NCI-H2171 treated with DMSO at 0.1 percent for 48 hours (cell line): Measurements from ENCODE around the gene DNASE2.

Experiments used
- DNase-seq: peaks from one replicate; lab custom pipeline; 2025; lab: John Stamatoyannopoulos, UW

Gene DNASE2

GRCh38 chr19:12886969-12887747 is 5.9 kb upstream of the DNASE2 start, which contains the start of gene KLF1:
KLF1 (minus strand) TSS chr19:12887201; CDS start chr19:12887140, 61 bp downstream.
- DNase-seq: no peak

DNA sequence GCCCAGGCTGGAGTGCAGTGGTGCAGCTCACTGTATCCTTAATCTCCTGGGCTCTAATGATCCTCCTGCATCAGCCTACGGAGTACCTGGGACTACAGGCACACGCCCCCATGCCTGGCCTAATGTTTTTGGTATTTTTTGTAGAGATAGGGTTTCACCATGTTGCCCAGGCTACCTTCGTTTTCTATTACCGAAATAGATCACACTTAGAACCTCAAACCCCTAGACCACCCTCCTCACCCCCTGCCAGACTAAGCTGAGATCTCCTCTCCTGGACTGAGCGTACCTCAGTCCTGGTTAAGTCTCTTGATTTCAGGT is 5.4 kb upstream of the DNASE2 start:
- DNase-seq: no peak

- DNase-seq: no peak
Measured at GRCh38 chr19:12885749-12886650, 4.8 kb upstream of the DNASE2 start.

- DNase-seq: peak; percentile 93
Measured at GRCh38 chr19:12884926-12885748, 3.9 kb upstream of the DNASE2 start.

- no peak for DNase-seq
Measured at GRCh38 chr19:12884627-12884925, 3.3 kb upstream of the DNASE2 start.

DNA sequence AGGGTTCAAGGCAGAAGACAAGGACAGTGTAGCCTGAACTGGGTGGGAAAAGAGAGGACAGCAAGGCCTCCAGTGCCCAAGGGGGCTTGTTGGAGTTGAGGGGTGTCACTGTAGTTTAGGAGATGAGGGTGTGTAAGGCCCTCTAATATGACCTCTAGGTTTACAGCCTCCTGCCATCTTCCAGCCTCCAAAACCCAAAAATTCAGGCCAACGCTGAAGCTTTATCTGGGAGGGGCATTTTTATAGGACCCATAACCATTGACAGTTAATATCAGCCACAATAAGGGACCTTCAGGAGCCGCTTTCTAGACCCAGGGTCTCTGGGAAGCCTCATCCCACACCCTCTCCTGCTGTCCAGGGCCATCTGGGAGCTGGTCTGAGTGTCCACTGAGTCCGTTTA is 3.0 kb upstream of the DNASE2 start:
- no peak for DNase-seq

- DNase-seq: no peak
Measured at GRCh38 chr19:12882589-12882988, 1.3 kb upstream of the DNASE2 start.

GRCh38 chr19:12880551-12881171 is 588 bp downstream of the DNASE2 start:
- DNase-seq: no peak

DNA sequence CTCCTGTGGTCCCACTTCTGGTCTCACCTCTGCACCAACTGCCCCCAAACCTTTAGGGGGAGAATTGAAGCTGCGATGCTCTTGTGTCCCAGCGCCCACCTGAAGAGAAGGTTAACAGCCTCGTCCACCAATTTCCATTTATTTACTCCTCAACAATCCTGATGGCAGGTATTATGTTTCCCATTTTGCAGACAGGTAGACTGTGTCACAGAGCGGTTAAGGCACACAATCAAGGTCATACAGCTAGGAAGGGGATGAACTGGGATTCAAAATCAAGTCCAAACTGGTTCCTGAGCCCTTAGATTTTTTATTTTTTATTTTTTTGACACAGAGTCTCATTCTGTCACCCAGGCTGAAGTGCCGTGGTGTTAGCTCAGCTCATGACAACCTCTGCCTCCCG is 6.2 kb downstream of the DNASE2 start:
- DNase-seq: no peak

- DNase-seq: no peak
Measured at GRCh38 chr19:12873891-12874745, 7.1 kb downstream of the DNASE2 start.

DNA sequence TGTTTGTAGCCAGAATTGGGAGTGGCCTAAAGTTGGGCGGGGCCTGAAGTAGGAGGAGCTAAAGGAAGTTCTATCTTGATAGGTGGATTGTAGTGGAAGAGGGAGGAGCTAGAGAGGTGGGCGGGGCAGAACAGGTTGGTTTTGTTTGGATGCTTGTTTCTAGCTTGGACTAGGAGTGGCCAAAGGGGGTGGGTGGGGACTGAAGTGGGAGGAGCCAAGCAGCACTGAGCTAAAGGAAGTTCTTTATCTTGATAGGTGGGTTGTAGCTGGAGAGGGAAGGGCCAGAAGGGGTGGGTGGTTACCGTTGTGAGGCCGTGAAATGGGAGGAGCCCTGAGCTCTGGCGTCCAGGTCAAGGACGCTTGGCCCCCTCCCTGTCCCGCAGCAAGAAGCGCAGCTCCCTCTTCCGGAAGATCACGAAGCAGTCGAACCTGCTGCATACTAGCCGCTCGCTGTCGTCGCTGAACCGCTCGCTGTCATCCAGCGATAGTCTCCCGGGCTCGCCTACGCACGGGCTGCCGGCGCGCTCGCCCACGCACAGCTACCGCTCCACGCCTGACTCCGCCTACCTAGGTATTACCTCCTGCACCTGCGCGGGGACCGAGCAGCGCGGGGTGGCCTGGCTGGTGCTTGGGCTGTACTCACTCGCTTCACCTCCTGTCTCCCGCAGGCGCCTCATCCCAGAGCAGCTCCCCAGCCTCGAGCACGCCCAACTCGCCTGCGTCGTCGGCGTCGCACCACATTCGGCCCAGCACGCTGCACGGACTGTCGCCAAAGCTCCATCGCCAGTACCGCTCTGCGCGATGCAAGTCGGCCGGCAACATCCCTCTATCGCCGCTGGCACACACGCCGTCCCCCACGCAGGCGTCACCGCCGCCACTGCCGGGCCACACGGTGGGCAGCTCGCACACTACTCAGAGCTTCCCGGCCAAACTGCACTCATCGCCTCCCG is 8.0 kb downstream of the DNASE2 start:
- peak; percentile 30 for DNase-seq

DNA sequence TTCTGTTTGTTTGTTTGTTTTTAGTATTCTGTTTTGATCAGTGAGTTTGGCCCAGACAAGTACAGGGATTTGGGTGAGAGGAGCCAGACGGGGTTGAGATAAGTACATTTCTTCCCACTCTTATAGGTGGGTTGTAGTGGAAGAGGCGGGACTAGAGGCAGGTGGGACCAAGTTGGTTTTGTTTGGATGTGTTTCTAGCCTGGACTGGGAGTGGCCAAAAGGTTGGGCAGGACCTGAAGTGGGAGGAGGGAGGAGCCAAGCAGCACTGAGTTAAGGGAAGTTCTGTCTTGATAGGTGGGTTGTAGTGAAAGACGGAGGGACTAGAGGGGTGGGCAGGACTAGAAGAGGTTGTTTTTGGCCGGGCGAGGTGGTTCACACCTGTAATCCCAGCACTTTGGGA is 9.0 kb downstream of the DNASE2 start:
- no peak for DNase-seq

DNA sequence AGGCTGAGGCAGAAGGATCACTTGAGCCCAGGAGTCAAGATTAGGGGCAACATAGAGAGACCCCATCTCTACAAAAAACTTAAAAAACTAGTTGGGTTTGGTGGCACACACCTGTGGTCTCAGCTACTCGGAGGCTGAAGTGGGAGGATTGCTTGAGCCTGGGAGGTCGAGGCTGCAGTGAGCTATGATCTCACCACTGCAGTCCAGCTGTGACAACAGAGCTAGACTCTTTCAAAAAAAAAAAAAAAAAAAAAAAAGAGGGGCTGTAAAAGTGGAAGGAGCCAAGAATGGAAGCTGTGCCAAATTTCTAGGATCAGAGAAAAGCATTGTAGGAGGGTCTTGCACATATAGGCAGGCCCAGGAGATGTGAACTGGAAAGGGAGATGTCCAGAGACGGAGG is 9.6 kb downstream of the DNASE2 start:
- no peak for DNase-seq

DNA sequence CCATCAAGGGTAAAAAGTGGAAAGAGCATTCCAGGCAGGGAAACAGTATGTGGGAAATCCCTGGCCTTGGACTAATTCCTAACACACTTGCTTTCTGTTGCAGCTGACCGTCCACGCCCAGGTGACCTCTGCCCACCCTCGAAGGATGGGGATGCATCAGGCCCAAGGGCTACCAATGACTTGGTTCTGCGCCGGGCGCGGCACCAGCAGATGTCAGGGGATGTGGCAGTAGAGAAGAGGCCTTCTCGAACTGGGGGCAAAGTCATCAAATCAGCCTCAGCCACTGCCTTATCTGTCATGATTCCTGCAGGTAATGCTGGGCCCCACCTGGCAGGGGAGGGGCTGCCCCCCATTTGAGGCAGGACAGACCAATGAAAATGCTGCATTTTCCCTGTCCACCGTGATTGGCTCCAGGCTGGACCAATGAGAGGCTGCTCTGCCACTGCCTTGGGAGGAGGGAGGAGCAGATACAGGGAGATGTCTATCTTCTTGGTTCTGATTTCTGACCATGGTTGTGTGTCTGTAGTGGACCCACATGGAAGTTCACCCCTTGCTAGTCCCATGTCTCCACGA is 12.6 kb downstream of the DNASE2 start:
- no peak for DNase-seq

- no peak for DNase-seq
Measured at GRCh38 chr19:12867120-12868099, 13.8 kb downstream of the DNASE2 start.

GRCh38 chr19:12866416-12867119 is 14.7 kb downstream of the DNASE2 start:
- no peak for DNase-seq

GRCh38 chr19:12865746-12866415 is 15.4 kb downstream of the DNASE2 start:
- no peak for DNase-seq
